Immature natural killer cell (primary cell): Measurements from ENCODE around the gene ZNF780A. TPM values are rescaled to one million over a fixed set of nuclear protein-coding genes. Genes with fewer than 3 reads are reported as not detected.

Experiments
- DNase-seq, 3 donors: peaks; one replicate each; pipeline ENCODE4 v3.0.0; 2022; ENCODE audit warnings: mixed read lengths in 1 of 3
- H3K27ac Mint-ChIP-seq, 6 donors: one replicate each; pipeline ENCODE4 v1.8.0; 2020; ENCODE audit warnings: mixed read lengths in 6 of 6, mild to moderate bottlenecking in 5 of 6, inconsistent platforms in 4 of 6, moderate library complexity in 3 of 6
- H3K27me3 Mint-ChIP-seq, 3 donors: one replicate each; pipeline ENCODE4 v1.8.0; 2020 to 2021; ENCODE audit warnings: low read depth in 3 of 3, mild to moderate bottlenecking in 3 of 3, mixed read lengths in 3 of 3, moderate library complexity in 3 of 3, inconsistent platforms in 1 of 3
- H3K36me3 Mint-ChIP-seq, 3 donors: one replicate each; pipeline ENCODE4 v1.8.0; 2020; ENCODE audit warnings: mixed read lengths in 3 of 3, inconsistent platforms in 2 of 3, mild to moderate bottlenecking in 2 of 3
- H3K4me1 Mint-ChIP-seq, 2 donors: one replicate each; pipeline ENCODE4 v1.8.0; 2020; ENCODE audit warnings: inconsistent platforms in 2 of 2, mild to moderate bottlenecking in 2 of 2, mixed read lengths in 2 of 2, moderate library complexity in 1 of 2
- H3K4me3 Mint-ChIP-seq, 5 donors: one replicate each; pipeline ENCODE4 v1.8.0; 2020; ENCODE audit warnings: mild to moderate bottlenecking in 5 of 5, mixed read lengths in 5 of 5, inconsistent platforms in 3 of 5, moderate library complexity in 3 of 5
- H3K9me3 Mint-ChIP-seq, 6 donors: one replicate each; pipeline ENCODE4 v1.8.0; 2020; ENCODE audit warnings: mild to moderate bottlenecking in 6 of 6, mixed read lengths in 6 of 6, inconsistent platforms in 4 of 6, moderate library complexity in 3 of 6
- polyA plus RNA-seq, 3 donors: library from polyadenylated mRNA; unstranded; fragments of 300-500 nt; fragmentation: Illumina TruSeq; gene quantifications; one replicate each; pipeline ENCODE4 v1.2.3, GENCODE V29; 2021

Gene ZNF780A
- polyA plus RNA-seq, 3 donors from 2014 or later, result 9.7 to 17.3 (median 12.4) TPM

DNA sequence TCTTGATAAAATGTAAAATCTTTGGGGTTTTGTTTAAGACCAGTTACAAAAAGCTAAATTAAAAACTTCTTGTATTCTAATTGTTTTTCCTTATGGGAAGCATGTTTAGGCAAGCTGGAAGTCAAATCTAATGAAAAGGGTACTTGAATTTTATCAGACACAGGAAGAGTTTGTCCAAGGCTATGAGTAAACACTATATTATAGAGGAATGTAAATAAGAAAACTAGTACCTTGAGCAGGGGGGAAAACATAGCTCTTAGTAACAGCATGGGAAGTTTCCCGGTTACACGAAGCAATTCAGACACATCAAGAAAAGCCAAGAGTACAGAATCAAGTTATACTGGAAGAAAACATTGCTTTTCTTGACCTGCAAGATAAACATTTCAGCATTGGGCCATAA, 19.8 kb upstream of the ZNF780A start:
- H3K9me3 Mint-ChIP-seq, result peaks cover 0 to 4% (median under 1%) of the 10 kb centered on the region in 6 donors
- H3K27me3 Mint-ChIP-seq, result peaks cover 2% of the 10 kb centered on the region in 3 donors

DNA sequence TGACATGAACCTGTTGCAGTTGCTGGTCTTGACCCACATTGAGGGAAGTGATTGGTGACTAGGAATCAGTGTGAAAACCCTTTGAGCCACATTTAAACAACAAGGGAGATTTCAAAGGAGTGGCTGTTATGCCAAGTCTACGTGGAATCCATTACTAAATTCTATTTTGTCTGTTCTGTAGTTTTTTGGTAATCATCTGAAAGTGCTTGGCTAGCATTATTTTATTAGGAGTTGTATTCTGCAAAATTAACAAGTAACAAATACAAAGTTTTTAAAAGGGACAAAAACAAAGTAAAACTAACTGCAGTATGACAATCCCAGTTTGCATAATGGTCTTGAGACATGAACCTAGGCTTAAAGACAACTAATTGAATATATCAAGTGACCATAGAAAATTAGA, 14.0 kb upstream of the ZNF780A start:
- no peak for DNase-seq
- H3K27me3 Mint-ChIP-seq, result peaks cover 0 to 2% (median 0%) of the 10 kb centered on the region in 3 donors
- H3K27ac Mint-ChIP-seq, result no peak overlapping the region
- no peak overlapping the region for H3K4me3 Mint-ChIP-seq
- no peaks in the 10 kb centered on the region for H3K4me1 Mint-ChIP-seq
- H3K36me3 Mint-ChIP-seq, result no peaks in the 10 kb centered on the region
- H3K9me3 Mint-ChIP-seq, result no peaks in the 10 kb centered on the region

More for the DNA sequence above, 19.8 kb upstream of the ZNF780A start:
- H3K36me3 Mint-ChIP-seq, result no peaks in the 10 kb centered on the region
- H3K4me3 Mint-ChIP-seq, result no peak overlapping the region
- no peak for DNase-seq
- H3K27ac Mint-ChIP-seq, result no peak overlapping the region
- no peaks in the 10 kb centered on the region for H3K4me1 Mint-ChIP-seq

DNA sequence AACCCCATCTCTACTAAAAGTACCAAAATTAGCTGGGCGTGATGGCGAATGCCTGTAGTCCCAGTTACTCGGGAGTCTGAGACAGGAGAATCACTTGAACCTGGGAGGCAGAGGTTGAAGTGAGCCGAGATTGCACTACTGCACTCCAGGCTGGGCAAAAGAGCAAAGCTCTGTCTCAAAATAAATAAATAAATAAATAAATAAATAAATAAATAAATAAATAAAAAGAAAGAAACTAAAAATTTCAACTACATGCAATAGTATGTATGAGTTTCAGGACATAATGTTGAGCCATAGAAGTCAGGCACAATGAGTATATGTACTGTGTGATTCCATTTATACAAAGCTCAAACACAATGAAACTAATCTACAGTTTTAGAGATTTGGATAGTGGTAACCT, 12.9 kb upstream of the ZNF780A start:
- peaks cover 0 to 2% (median 0%) of the 10 kb centered on the region in 3 donors for H3K27me3 Mint-ChIP-seq
- no peak for DNase-seq
- H3K36me3 Mint-ChIP-seq, result no peaks in the 10 kb centered on the region
- no peaks in the 10 kb centered on the region for H3K9me3 Mint-ChIP-seq
- H3K27ac Mint-ChIP-seq, result no peak overlapping the region
- no peak overlapping the region for H3K4me3 Mint-ChIP-seq
- no peaks in the 10 kb centered on the region for H3K4me1 Mint-ChIP-seq

DNA sequence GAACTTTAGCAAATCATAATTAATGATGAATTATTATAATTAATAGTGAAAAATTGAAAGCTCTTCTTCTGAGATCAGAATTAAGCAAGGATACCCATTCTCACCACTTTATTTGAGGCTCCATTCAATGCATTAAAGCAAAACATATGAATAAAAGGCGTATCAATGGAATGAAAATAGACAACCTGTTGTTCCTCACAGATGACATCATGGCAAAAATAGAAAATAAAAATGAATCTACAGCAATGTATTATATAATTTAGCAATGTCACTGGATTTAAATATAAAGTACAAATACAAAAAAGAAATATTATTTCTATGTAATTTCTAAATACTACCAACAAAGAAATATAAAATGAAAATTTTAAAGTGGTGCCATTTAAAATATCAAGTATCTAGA, 11.1 kb upstream of the ZNF780A start:
- peaks cover 0 to 3% (median 3%) of the 10 kb centered on the region in 3 donors for H3K36me3 Mint-ChIP-seq
- H3K4me1 Mint-ChIP-seq, result no peaks in the 10 kb centered on the region
- no peak for DNase-seq
- no peaks in the 10 kb centered on the region for H3K9me3 Mint-ChIP-seq
- peaks cover 2 to 8% (median 8%) of the 10 kb centered on the region in 3 donors for H3K27me3 Mint-ChIP-seq
- H3K27ac Mint-ChIP-seq, result no peak overlapping the region
- H3K4me3 Mint-ChIP-seq, result no peak overlapping the region

DNA sequence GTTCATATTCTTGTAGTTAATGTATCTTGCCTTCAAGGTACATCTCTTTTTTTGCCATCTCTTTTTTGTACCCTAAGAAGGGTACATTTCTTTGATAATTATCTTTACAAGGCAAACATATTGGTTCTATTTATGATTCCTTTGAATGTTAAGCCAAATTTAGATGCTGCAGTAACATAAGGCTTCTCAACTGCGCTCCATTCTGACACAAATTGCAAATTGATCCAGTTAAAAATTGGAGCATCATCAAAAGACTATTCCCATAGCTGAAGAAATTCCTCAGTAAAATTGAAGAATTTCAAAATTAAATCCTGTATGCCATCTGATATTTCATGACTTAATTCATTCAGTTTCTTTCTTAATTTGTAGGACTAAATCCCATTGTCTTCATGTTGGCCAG, 2.7 kb upstream of the ZNF780A start:
- Mint-ChIP-seq H3K4me3 (no peak overlapping the region), H3K27me3 (peaks cover 12 to 13% (median 13%) of the 10 kb centered on the region in 3 donors), H3K36me3 (peaks cover 0 to 7% (median 3%) of the 10 kb centered on the region in 3 donors), H3K27ac (no peak overlapping the region), H3K4me1 (peaks cover 33% of the 10 kb centered on the region in 2 donors), H3K9me3 (peaks cover 0 to 3% (median 0%) of the 10 kb centered on the region in 6 donors)
- DNase-seq, result no peak

DNA sequence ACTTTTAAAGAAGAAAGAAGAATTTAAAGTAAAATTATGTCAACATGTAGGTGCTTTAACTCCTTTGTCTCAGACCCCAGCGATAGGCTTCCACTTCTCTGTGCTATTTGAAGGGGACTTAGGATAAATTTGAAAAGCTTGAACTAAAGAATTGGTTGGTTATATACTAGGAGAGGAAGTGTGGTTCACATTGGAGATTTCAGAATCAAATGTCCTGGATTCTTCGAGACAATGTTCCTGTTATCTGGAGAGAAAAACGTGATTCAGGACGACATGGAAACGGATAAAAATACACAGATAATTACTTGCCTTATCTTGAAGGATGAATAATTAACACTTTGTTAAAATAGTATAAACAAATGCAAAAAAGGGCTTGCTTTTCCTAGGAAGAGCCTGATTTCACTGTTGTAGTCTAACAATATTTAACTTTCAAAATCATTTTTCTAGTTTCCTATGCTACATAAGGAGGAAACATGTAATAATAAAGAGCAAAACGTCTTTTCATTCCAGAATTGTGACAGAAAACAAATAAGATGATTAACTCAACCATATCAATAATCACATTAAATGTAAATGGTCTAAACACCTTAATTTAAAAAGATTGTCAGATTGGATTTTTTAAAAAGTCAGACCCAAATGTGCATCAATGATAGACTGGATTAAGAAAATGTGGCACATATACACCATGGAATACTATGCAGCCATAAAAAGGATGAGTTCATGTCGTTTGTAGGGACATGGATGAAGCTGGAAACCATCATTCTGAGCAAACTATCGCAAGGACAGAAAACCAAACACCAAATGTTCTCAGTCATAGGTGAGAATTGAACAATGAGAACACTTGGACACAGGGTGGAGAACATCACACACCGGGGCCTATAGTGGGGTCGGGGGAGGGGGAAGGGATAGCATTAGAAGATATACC, 724 bp upstream of the ZNF780A start:
- Mint-ChIP-seq H3K4me3 (peak overlapping the region; percentile 95 to 100 (median 99)), H3K27me3 (peaks cover 5 to 9% (median 7%) of the 10 kb centered on the region in 3 donors), H3K9me3 (peaks cover 0 to 3% (median 0%) of the 10 kb centered on the region in 6 donors), H3K4me1 (peaks cover 43 to 45% of the 10 kb centered on the region in 2 donors), H3K27ac (peak overlapping the region; percentile 94 to 100 (median 99)), H3K36me3 (peaks cover 0 to 4% (median 0%) of the 10 kb centered on the region in 3 donors)
- DNase-seq, result no peak

DNA sequence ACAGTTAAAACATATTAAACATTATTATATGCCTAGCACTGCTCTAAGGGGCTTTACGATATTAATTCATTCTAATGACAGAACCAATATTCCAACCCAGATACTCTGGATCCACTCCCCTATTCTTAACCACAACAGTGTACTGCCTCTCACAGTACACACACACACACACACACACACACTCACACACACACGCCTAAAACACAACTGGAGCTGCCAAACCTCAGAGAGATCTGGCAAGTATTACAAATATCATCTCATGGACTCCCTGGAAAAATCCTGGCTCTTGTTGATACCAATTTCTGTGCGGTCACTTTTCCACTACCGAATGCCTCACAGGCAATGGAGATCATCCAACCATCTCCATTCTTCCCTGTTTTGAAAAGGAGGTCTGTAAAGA, 1.3 kb downstream of the ZNF780A start:
- Mint-ChIP-seq H3K4me1 (peaks cover 43 to 45% of the 10 kb centered on the region in 2 donors), H3K27ac (peak overlapping the region; percentile 94 to 100 (median 99)), H3K4me3 (peak overlapping the region; percentile 95 to 100 (median 99)), H3K27me3 (peaks cover 5 to 7% (median 6%) of the 10 kb centered on the region in 3 donors), H3K9me3 (peaks cover 0 to under 1% (median 0%) of the 10 kb centered on the region in 6 donors), H3K36me3 (no peaks in the 10 kb centered on the region)
- DNase-seq, result peak in 1 of 3 donors; percentile 0

DNA sequence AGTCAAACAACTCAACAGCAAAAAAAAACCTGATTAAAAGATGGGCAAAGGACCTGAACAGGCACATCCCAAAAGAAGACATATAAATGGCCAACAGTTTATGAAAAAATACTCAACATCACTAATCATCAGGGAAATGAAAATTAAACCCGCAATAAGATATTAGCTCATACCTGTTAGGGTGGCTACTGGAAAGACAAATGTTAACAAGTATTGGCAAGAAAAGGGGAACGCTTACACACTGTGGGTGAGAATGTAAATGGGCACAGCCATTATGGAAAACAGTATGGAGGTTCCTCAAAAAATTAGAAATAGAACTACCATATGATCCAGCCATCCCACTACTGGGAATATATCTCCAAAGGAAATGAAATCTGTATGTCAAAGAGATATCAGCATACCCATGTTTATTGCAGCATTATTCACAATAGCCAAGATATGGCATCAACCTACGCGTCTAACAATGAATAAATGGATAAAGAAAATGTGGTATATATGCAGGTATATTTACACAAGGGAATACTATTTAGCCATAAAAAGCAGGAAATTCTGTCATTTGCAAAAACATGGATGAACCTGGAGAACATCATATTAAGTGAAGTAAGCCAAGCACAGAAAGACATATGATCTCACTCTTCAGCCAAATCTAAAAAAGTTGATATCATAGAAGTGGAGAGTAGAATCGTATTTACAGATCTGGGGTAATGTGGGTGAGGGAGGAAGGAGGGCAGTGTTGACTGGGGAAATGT, 2.3 kb downstream of the ZNF780A start:
- Mint-ChIP-seq H3K9me3 (no peaks in the 10 kb centered on the region), H3K4me1 (peaks cover 43 to 45% of the 10 kb centered on the region in 2 donors), H3K27me3 (peaks cover 5 to 7% (median 6%) of the 10 kb centered on the region in 3 donors), H3K4me3 (peak overlapping the region; percentile 3 to 99 (median 95)), H3K36me3 (peaks cover 4 to 5% (median 5%) of the 10 kb centered on the region in 3 donors), H3K27ac (peak overlapping the region; percentile 31 to 100 (median 98))
- DNase-seq, result no peak

DNA sequence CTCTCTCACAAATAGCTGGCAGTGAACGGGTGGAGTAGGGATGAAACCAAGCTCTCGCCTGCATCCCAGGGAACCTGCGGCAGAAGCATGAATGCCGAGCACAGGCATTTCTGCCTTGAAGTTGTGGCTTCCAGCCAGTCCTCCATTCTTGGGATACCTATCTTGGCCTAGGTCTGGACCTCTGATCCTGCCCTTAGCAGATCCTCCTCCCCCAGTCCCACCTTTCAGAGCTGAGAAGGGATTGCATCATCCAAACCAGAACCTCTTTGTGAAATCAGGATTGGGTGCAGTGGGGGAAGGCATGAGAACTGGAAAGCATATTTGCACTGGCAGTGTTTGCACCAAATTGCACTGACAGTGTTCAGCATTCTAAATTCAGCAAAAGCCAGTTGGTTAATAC, 5.8 kb downstream of the ZNF780A start:
- H3K27me3 Mint-ChIP-seq, result no peaks in the 10 kb centered on the region
- H3K9me3 Mint-ChIP-seq, result no peaks in the 10 kb centered on the region
- H3K27ac Mint-ChIP-seq, result peak overlapping the region in 1 of 6 donors; percentile 20
- no peak for DNase-seq
- H3K4me1 Mint-ChIP-seq, result peaks cover 25 to 27% of the 10 kb centered on the region in 2 donors
- H3K36me3 Mint-ChIP-seq, result peaks cover 26 to 33% (median 29%) of the 10 kb centered on the region in 3 donors
- H3K4me3 Mint-ChIP-seq, result no peak overlapping the region

DNA sequence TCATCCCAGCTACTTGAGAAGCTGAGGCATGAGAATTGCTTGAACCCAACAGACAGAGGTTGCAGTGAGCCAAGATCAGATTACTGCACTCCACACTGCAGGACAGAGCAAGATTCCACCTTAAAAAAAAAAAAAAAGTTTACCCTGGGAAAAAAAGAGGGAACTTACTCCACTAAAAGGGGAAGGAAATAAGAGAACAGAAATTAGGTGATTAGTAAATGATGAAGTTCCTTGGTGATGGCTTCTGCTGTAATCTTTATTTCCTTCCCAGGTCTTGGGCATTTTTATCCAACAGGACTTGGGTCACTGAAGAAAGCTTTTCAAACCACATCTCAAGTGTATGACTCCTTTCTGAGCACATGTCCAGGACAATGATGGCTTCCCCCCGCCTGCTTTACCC, 9.3 kb downstream of the ZNF780A start:
- no peak for DNase-seq
- Mint-ChIP-seq H3K4me1 (peaks cover 3 to 10% of the 10 kb centered on the region in 2 donors), H3K27me3 (no peaks in the 10 kb centered on the region), H3K27ac (peak overlapping the region in 3 of 6 donors; percentile 8 to 43 (median 32)), H3K9me3 (peaks cover 2 to 29% (median 17%) of the 10 kb centered on the region in 6 donors), H3K36me3 (peaks cover 62 to 68% (median 65%) of the 10 kb centered on the region in 3 donors), H3K4me3 (no peak overlapping the region)

DNA sequence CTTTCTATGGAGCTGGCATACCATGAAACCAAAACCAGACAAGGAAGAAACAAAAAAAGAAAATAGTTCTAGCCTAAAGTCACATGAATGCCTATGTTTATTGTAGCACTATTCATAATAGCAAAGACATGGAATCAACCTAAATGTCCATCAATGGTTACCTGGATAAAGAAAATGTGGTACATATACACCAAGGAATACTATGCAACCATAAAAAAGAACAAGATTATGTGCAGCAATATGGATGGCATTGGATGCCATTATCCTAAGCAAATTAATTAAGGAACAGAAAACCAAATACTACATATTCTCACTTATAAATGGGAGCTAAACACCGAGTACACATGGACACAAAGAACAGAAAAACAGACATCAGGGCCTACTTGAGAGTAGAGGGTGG, 10.5 kb downstream of the ZNF780A start:
- no peak overlapping the region for H3K27ac Mint-ChIP-seq
- H3K36me3 Mint-ChIP-seq, result peaks cover 73 to 80% (median 76%) of the 10 kb centered on the region in 3 donors
- H3K9me3 Mint-ChIP-seq, result peaks cover 2 to 40% (median 22%) of the 10 kb centered on the region in 6 donors
- no peak overlapping the region for H3K4me3 Mint-ChIP-seq
- no peak for DNase-seq
- no peaks in the 10 kb centered on the region for H3K27me3 Mint-ChIP-seq
- peaks cover 3 to 10% of the 10 kb centered on the region in 2 donors for H3K4me1 Mint-ChIP-seq

DNA sequence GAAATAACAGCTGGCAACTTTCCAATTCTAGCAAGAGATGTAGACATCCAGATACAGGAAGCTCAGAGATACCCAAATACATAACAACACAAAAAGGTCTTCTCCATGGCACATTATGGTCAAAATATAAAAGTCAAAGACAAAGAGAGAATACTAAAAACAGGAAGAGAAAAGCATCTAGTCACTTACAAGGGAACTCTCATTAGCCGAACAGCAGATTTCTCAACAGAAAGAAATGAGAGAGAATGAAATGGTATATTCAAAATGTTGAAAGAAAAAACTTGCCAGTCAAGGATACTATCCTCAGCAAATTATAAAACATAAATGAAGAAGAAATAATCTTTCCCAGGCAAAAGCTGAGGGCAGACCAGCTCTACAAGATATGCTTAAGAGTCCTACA, 12.4 kb downstream of the ZNF780A start:
- DNase-seq, result no peak
- Mint-ChIP-seq H3K36me3 (peaks cover 84 to 95% (median 87%) of the 10 kb centered on the region in 3 donors), H3K4me1 (peaks cover 3 to 10% of the 10 kb centered on the region in 2 donors), H3K27me3 (no peaks in the 10 kb centered on the region), H3K9me3 (peaks cover 4 to 49% (median 27%) of the 10 kb centered on the region in 6 donors), H3K4me3 (no peak overlapping the region), H3K27ac (no peak overlapping the region)

DNA sequence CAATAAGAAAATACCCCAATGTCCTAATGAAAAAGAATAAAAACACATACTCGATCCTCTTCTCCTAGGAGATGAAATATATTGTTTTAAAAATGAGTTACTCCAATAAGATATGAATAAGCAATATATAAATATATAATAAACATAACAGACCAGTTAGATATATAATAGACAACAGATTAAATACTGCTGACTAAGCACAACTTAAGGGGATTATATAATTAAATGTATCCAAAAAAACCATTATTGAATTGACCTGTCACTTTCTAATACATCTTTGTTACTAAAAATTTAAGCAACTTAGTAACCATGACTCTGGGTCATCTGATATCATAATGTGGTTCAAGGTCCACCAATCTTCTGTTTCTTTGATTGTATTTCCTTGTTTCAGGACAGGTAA, 20.7 kb downstream of the ZNF780A start:
- H3K27me3 Mint-ChIP-seq, result peaks cover 0 to 3% (median 0%) of the 10 kb centered on the region in 3 donors
- H3K27ac Mint-ChIP-seq, result no peak overlapping the region
- no peaks in the 10 kb centered on the region for H3K4me1 Mint-ChIP-seq
- DNase-seq, result no peak
- peaks cover 11 to 37% (median 26%) of the 10 kb centered on the region in 3 donors for H3K36me3 Mint-ChIP-seq
- no peak overlapping the region for H3K4me3 Mint-ChIP-seq
- peaks cover 0 to 18% (median 9%) of the 10 kb centered on the region in 6 donors for H3K9me3 Mint-ChIP-seq
